ENCODE data around the gene FZR1.

FZR1 gene

DNA sequence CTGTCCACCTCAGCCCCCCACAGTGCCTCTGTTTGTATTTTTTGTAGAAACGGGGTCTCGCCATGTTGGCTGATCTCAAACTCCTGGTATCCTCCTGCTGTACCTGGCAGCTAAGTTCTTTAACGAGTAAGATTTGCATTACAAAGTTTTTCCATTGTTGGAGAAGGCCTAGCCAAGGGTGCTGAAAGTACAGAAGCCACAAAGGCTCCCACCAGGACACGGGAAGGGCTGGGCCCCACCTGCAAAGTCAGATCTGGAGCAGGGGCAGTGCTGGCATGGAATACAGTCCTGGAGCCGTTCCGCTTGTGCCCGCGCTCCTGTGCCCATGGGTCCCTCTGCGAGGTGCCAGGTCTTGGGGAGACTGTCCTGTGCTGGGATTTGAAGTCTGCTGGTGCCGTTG, 12.1 kb downstream of the FZR1 start:
- H3K4me3 Mint-ChIP-seq, result no peak overlapping the region
- H3K4me1 Mint-ChIP-seq, result peaks cover 23% of the 10 kb centered on the region
- H3K36me3 Mint-ChIP-seq (ENCODE audit: low read depth), result peaks cover 11% of the 10 kb centered on the region
- H3K27ac Mint-ChIP-seq, result peak overlapping the region in 1 of 3 experiments; percentile 44
- H3K27me3 Mint-ChIP-seq (ENCODE audit: low read depth), result no peaks in the 10 kb centered on the region
- TF ChIP-seq, protein P1, sequence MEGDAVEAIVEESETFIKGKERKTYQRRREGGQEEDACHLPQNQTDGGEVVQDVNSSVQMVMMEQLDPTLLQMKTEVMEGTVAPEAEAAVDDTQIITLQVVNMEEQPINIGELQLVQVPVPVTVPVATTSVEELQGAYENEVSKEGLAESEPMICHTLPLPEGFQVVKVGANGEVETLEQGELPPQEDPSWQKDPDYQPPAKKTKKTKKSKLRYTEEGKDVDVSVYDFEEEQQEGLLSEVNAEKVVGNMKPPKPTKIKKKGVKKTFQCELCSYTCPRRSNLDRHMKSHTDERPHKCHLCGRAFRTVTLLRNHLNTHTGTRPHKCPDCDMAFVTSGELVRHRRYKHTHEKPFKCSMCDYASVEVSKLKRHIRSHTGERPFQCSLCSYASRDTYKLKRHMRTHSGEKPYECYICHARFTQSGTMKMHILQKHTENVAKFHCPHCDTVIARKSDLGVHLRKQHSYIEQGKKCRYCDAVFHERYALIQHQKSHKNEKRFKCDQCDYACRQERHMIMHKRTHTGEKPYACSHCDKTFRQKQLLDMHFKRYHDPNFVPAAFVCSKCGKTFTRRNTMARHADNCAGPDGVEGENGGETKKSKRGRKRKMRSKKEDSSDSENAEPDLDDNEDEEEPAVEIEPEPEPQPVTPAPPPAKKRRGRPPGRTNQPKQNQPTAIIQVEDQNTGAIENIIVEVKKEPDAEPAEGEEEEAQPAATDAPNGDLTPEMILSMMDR (IDR thresholded peaks at IDR 0.05; ENCODE audit: unreplicated experiment in 3 of 3), result no peak
- no peaks in the 10 kb centered on the region for H3K9me3 Mint-ChIP-seq

DNA sequence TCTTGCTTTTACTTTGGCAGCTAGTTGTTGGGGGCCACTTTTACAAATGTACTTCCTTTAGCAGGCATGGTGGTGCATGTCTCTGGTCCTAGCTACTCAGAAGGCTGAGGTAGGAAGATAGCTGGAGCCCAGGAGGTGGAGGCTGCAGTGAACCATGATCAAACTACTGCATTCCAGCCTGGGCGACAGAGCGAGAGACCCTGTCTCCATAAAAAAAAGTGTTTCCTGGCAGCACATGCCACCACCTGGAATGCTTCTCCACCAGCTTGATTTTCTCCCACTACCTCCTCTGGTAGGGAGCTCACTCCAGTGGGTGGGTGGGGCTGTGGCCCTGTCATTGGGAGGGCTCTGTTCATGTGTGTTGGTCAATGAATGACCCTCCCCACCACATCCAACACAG, 12.5 kb downstream of the FZR1 start:
- H3K36me3 Mint-ChIP-seq (ENCODE audit: low read depth), result peaks cover 11% of the 10 kb centered on the region
- peak overlapping the region in 1 of 3 experiments; percentile 44 for H3K27ac Mint-ChIP-seq
- H3K4me3 Mint-ChIP-seq, result no peak overlapping the region
- TF ChIP-seq, protein P1 (IDR thresholded peaks at IDR 0.05; ENCODE audit: unreplicated experiment in 3 of 3), result no peak
- H3K9me3 Mint-ChIP-seq, result no peaks in the 10 kb centered on the region
- no peaks in the 10 kb centered on the region for H3K27me3 Mint-ChIP-seq (ENCODE audit: low read depth)
- peaks cover 21% of the 10 kb centered on the region for H3K4me1 Mint-ChIP-seq

DNA sequence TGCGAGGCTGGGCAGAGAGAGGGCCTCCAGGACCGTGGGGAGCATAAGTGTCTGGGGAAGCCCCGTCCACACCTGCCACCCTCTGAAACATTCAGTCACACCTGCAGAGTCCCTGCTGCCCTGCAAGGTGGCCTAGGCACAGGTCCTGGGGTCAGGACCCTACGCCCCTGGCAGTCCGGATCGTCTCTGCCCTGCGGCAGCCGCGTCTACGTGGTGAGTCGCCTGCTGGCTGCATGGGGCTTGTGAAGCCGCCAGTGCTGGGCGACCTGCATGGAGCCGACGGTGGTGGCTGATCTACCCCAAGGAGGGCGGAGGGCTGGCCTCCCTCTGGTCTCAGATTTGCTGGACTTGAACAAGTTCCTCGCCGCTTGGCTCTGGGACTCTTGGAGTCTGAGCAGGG, 13.0 kb downstream of the FZR1 start:
- Mint-ChIP-seq H3K9me3 (no peaks in the 10 kb centered on the region), H3K4me3 (no peak overlapping the region), H3K36me3 (ENCODE audit: low read depth) (peaks cover 11% of the 10 kb centered on the region), H3K27me3 (ENCODE audit: low read depth) (no peaks in the 10 kb centered on the region), H3K27ac (no peak overlapping the region), H3K4me1 (peaks cover 19% of the 10 kb centered on the region)
- TF ChIP-seq, protein P1 (IDR thresholded peaks at IDR 0.05; ENCODE audit: unreplicated experiment in 3 of 3), result no peak

DNA sequence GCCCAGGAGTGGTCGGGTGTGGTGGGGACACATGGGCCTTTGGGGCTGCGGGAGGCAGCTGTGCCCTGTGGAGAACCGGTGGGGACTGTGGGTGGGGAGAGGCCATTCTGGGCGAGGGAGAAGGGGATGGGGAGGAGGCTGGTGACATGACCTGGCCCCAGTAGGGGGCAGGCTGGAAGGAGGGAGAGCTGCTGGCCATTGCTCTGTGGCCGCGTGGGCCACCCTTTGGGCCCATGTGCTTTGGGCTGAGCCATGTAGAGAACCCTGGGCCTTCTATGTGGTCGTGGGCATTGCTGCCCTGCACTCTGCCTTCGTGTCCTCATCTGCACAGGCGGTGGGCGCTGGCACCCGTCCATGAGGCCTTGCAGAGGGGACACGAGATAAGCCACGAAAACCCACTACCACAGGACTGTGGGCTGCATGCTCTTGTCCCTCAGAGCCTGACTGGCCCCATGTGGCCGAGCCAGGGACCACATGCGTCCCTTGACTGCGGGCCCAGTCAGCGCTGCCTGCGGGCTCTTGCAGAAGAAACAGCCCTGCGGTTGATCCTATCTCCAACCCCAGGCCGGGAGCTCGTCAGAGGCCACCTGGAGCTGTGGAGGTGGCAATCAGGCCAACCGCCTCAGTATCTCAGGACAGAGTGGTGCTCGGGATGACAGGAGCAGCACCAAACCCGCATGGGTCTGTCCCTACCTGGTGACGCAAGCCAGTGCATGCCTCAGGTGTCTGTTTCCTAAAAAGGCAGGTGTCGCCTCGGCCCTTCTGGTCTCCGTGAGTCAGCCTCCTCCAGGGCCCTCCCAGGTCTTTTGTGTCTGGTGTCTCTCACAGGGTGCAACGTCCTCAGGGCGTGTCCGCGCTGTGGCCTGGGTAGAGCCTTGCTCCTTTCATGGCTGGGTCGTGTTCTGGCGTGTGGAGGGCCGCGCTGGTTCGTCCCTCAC, 14.3 kb downstream of the FZR1 start:
- H3K27me3 Mint-ChIP-seq (ENCODE audit: low read depth), result no peaks in the 10 kb centered on the region
- peaks cover 9% of the 10 kb centered on the region for H3K4me1 Mint-ChIP-seq
- no peaks in the 10 kb centered on the region for H3K9me3 Mint-ChIP-seq
- peak overlapping the region in 1 of 3 experiments; percentile 9 for H3K27ac Mint-ChIP-seq
- no peak overlapping the region for H3K4me3 Mint-ChIP-seq
- peaks cover 15% of the 10 kb centered on the region for H3K36me3 Mint-ChIP-seq (ENCODE audit: low read depth)
- TF ChIP-seq, protein P1 (IDR thresholded peaks at IDR 0.05; ENCODE audit: unreplicated experiment in 3 of 3), result no peak

DNA sequence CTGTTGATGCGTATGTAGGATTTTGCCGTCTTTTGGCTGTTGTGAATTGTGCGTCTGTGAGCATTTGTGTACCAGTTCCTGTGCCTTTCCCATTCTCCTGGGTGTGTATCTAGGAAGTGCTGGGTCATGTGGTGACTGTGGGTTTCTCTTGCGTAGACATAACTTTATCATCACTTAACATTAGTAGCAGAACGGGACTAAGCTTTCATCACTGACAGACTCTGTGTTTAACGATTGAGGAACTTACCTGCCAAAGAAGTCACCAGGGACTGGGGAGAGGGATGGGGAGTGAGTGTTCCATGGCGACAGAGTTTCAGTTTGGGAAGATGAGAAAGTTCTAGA, 15.0 kb downstream of the FZR1 start:
- Mint-ChIP-seq H3K27me3 (ENCODE audit: low read depth) (no peaks in the 10 kb centered on the region), H3K4me3 (no peak overlapping the region), H3K36me3 (ENCODE audit: low read depth) (peaks cover 15% of the 10 kb centered on the region), H3K27ac (peak overlapping the region in 1 of 3 experiments; percentile 9), H3K4me1 (peaks cover 4% of the 10 kb centered on the region), H3K9me3 (no peaks in the 10 kb centered on the region)
- TF ChIP-seq, protein P1 (IDR thresholded peaks at IDR 0.05; ENCODE audit: unreplicated experiment in 3 of 3), result no peak
